GM18507 (cell line): ENCODE measurements around the gene ZMYND15.
"Not testable (repeated sequence)": the region's sequence is repeated elsewhere in the genome, so short reads cannot be mapped to it uniquely, and the experiment has no call there.

Source experiments
- DNase-seq: peaks from one replicate; pipeline ENCODE4 v3.0.0; 2011; ENCODE audit warnings: low read depth; ENCODE audit not compliant: insufficient read length; ENCODE audit errors: extremely low spot score
- FAIRE-seq: peaks from 2 replicates; lab custom pipeline; 2011; peaks lifted over from hg19 to GRCh38; lab: Jason Lieb, UNC

Gene ZMYND15

GRCh38 chr17:4714340-4715062 is 25.1 kb upstream of the ZMYND15 start:
- not testable (repeated sequence) for DNase-seq, FAIRE-seq

- no peak for DNase-seq
- FAIRE-seq = no peak
Observed at GRCh38 chr17:4715063-4715744, 24.4 kb upstream of the ZMYND15 start.

GRCh38 chr17:4716081-4716480 is 23.6 kb upstream of the ZMYND15 start:
- FAIRE-seq = no peak
- no peak for DNase-seq

- DNase-seq (no peak), FAIRE-seq (no peak)
Observed at GRCh38 chr17:4717791-4718190, 21.8 kb upstream of the ZMYND15 start.

- no peak for FAIRE-seq
- no peak for DNase-seq
Observed at GRCh38 chr17:4718276-4718675, 21.4 kb upstream of the ZMYND15 start.

- FAIRE-seq (no peak), DNase-seq (no peak)
Observed at GRCh38 chr17:4719146-4719545, 20.5 kb upstream of the ZMYND15 start.

GRCh38 chr17:4719684-4720221 is 19.9 kb upstream of the ZMYND15 start:
- no peak for FAIRE-seq
- no peak for DNase-seq

- DNase-seq (no peak), FAIRE-seq (no peak)
Observed at GRCh38 chr17:4720787-4721186, 18.8 kb upstream of the ZMYND15 start.

GRCh38 chr17:4721203-4722135 is 18.2 kb upstream of the ZMYND15 start:
- no peak for DNase-seq
- peak; percentile 82 for FAIRE-seq

GRCh38 chr17:4722678-4723240 is 16.9 kb upstream of the ZMYND15 start:
- FAIRE-seq = no peak

GRCh38 chr17:4724650-4725049 is 15.0 kb upstream of the ZMYND15 start:
- no peak for DNase-seq
- no peak for FAIRE-seq

More at GRCh38 chr17:4722678-4723240, 16.9 kb upstream of the ZMYND15 start:
- no peak for DNase-seq

GRCh38 chr17:4725646-4726310 is 13.9 kb upstream of the ZMYND15 start:
- FAIRE-seq (no peak), DNase-seq (no peak)

GRCh38 chr17:4728124-4728523 is 11.5 kb upstream of the ZMYND15 start:
- DNase-seq = no peak
- FAIRE-seq = peak; percentile 65

GRCh38 chr17:4733073-4733531 is 6.5 kb upstream of the ZMYND15 start:
- DNase-seq = no peak
- FAIRE-seq = peak; percentile 82

GRCh38 chr17:4734857-4735475 is 4.7 kb upstream of the ZMYND15 start:
- DNase-seq = no peak
- FAIRE-seq = no peak

- DNase-seq (no peak), FAIRE-seq (no peak)
Observed at GRCh38 chr17:4735876-4736651, 3.6 kb upstream of the ZMYND15 start.

- FAIRE-seq (no peak), DNase-seq (no peak)
Observed at GRCh38 chr17:4738136-4739121, 1.2 kb upstream of the ZMYND15 start.
